Measurements from ENCODE around the gene MORC4. TPM values are rescaled to one million over a fixed set of nuclear protein-coding genes. Genes with fewer than 3 reads are reported as not detected.
"Not testable (repeated sequence)": the region's sequence is repeated elsewhere in the genome, so short reads cannot be mapped to it uniquely, and the experiment has no call there.

MORC4 gene
- total and polyA plus RNA-seq, 2 donors from 2014 or later = 8.2 to 12.6 TPM

DNA sequence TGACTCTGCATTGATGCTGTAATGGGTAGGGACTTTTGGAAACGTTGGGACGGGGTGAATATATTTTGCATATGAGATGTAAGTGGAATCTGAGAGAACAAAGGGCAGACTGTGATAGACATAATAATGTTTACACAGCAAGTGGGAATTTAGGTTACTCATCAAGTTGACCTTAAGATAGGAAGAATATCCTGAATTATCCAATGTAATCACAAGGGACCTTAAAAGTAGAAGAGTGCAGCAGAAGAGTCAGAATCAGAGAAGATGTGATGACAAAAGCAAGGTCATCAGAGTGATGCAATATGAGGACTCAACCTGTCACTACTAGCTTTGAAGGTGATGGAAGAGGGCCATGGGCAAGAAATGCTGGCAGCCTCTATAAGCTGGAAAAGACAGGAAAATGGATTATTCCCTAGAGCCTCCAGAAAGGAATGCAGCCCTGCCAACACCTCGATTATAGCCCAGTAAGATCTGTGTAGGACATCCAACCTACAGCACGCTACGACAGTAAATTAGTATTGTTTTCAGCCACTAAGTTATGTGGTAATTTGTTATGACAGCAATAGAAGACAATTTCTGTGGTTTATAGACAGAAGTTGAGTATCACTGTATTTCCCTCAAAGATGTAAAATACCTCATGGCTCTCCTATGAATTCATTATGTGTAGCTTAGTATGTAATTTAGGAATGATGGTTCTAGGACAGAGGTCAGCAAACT lies 26.4 kb downstream of the MORC4 start:
- DNase-seq (no peak), FAIRE-seq (no peak)
- Histone ChIP-seq H3K4me3 (ENCODE audit: low read length in 3 of 3) (no peak overlapping the region), H3K4me1 (ENCODE audit: control insufficient read depth in 2 of 3, insufficient read depth in 2 of 3, low read depth in 1 of 3, low read length in 3 of 3) (no peaks in the 10 kb centered on the region), H3K9me3 (ENCODE audit: control insufficient read depth in 2 of 3, insufficient read depth in 1 of 3, low read length in 3 of 3) (no peaks in the 10 kb centered on the region), H3K27ac (ENCODE audit: low read depth in 2 of 2, low read length in 2 of 2) (no peak overlapping the region), H3K36me3 (ENCODE audit: control insufficient read depth in 2 of 3, insufficient read depth in 3 of 3, low read length in 3 of 3) (no peaks in the 10 kb centered on the region), H3K27me3 (ENCODE audit: control insufficient read depth, insufficient read depth, low read length) (no peaks in the 10 kb centered on the region), H3K9ac (ENCODE audit: low read length in 3 of 3) (no peak overlapping the region)
- TF ChIP-seq, protein P1, sequence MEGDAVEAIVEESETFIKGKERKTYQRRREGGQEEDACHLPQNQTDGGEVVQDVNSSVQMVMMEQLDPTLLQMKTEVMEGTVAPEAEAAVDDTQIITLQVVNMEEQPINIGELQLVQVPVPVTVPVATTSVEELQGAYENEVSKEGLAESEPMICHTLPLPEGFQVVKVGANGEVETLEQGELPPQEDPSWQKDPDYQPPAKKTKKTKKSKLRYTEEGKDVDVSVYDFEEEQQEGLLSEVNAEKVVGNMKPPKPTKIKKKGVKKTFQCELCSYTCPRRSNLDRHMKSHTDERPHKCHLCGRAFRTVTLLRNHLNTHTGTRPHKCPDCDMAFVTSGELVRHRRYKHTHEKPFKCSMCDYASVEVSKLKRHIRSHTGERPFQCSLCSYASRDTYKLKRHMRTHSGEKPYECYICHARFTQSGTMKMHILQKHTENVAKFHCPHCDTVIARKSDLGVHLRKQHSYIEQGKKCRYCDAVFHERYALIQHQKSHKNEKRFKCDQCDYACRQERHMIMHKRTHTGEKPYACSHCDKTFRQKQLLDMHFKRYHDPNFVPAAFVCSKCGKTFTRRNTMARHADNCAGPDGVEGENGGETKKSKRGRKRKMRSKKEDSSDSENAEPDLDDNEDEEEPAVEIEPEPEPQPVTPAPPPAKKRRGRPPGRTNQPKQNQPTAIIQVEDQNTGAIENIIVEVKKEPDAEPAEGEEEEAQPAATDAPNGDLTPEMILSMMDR (IDR thresholded peaks at IDR 0.05; ENCODE audit: borderline replicate concordance, extremely low read depth, insufficient read depth) = no peak
- intact Hi-C loops (cut with DNase I) = no loop called here

DNA sequence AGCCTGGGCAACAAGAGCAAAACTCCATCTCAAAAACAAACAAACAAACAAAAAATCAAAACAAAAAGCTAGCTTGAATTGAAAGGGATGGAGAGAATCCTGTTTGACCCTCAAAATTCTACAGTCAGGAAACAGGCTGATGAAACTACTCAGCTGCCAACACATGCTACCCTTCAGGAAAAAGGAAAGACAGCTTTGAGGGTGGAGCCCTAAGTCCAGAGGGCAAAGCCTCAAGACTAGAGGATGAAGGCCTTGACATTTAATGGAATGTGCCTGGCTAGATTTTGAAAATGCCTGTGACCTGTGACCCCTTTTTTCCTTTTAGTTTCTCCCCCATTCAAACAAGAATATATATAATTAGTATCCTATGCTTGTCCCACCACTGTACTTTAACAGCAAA lies 27.1 kb downstream of the MORC4 start:
- Histone ChIP-seq H3K4me3 (ENCODE audit: low read length in 3 of 3) (no peak overlapping the region), H3K9me3 (ENCODE audit: control insufficient read depth in 2 of 3, insufficient read depth in 1 of 3, low read length in 3 of 3) (no peaks in the 10 kb centered on the region), H3K36me3 (ENCODE audit: control insufficient read depth in 2 of 3, insufficient read depth in 3 of 3, low read length in 3 of 3) (no peaks in the 10 kb centered on the region), H3K9ac (ENCODE audit: low read length in 3 of 3) (no peak overlapping the region), H3K27ac (ENCODE audit: low read depth in 2 of 2, low read length in 2 of 2) (no peak overlapping the region), H3K27me3 (ENCODE audit: control insufficient read depth, insufficient read depth, low read length) (no peaks in the 10 kb centered on the region), H3K4me1 (ENCODE audit: control insufficient read depth in 2 of 3, insufficient read depth in 2 of 3, low read depth in 1 of 3, low read length in 3 of 3) (no peaks in the 10 kb centered on the region)
- intact Hi-C loops (cut with DNase I) = no loop called here
- TF ChIP-seq, protein P1 (IDR thresholded peaks at IDR 0.05; ENCODE audit: borderline replicate concordance, extremely low read depth, insufficient read depth) = no peak
- no peak for DNase-seq
- no peak for FAIRE-seq

DNA sequence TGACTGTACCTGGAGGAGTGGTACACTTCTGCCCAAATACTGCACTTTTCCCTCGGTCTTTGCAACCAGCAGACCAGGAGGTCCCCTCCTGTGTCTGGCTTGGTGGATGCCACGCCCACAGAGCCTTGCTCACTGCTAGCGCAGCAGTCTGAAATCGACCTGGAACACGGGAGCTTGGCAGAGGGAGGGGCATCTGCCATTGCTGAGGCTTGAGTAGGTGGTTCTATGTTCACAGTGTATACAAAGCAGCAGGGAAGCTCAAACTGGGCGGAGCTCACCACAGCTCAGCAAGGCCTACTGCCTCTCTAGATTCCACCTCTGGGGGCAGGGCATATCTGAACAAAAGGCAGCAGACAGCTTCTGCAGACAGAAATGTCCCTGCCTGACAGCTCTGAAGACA lies 33.5 kb downstream of the MORC4 start:
- FAIRE-seq = not testable (repeated sequence)

DNA sequence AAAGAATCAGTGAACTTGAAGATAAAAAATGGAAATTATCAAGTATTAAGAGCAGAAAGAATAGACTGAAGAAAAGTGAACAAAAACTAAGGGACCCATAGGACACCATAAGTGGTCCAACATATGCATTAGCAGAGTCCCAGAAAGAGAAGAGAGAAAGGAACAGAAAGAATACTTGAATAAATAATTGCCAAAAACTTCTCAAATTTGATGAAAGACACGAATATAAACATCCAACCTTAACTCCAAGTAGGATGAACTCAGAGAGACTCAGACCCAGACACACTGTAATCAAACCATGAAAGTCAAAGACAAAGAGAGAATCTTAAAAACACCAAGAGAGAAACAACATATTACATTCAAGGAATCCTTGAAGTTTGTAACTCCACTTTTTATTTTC lies 35.7 kb downstream of the MORC4 start:
- FAIRE-seq = no peak
- H3K9ac ChIP-seq (ENCODE audit: low read length in 3 of 3) = no peak overlapping the region
- H3K4me1 ChIP-seq (ENCODE audit: control insufficient read depth in 2 of 3, insufficient read depth in 2 of 3, low read depth in 1 of 3, low read length in 3 of 3) = no peaks in the 10 kb centered on the region
- TF ChIP-seq, protein P1 (IDR thresholded peaks at IDR 0.05; ENCODE audit: borderline replicate concordance, extremely low read depth, insufficient read depth) = no peak
- H3K36me3 ChIP-seq (ENCODE audit: control insufficient read depth in 2 of 3, insufficient read depth in 3 of 3, low read length in 3 of 3) = peaks cover 0 to 3% (median 0%) of the 10 kb centered on the region in 3 donors
- H3K27ac ChIP-seq (ENCODE audit: low read depth in 2 of 2, low read length in 2 of 2) = no peak overlapping the region
- H3K4me3 ChIP-seq (ENCODE audit: low read length in 3 of 3) = no peak overlapping the region
- H3K9me3 ChIP-seq (ENCODE audit: control insufficient read depth in 2 of 3, insufficient read depth in 1 of 3, low read length in 3 of 3) = no peaks in the 10 kb centered on the region
- intact Hi-C loops (cut with DNase I) = no loop called here
- H3K27me3 ChIP-seq (ENCODE audit: control insufficient read depth, insufficient read depth, low read length) = no peaks in the 10 kb centered on the region
- DNase-seq = no peak

More for the DNA sequence above, 33.5 kb downstream of the MORC4 start:
- H3K9me3 ChIP-seq (ENCODE audit: control insufficient read depth in 2 of 3, insufficient read depth in 1 of 3, low read length in 3 of 3); intact Hi-C loops (cut with DNase I); H3K36me3 ChIP-seq (ENCODE audit: control insufficient read depth in 2 of 3, insufficient read depth in 3 of 3, low read length in 3 of 3); H3K27ac ChIP-seq (ENCODE audit: low read depth in 2 of 2, low read length in 2 of 2); H3K9ac ChIP-seq (ENCODE audit: low read length in 3 of 3); H3K4me1 ChIP-seq (ENCODE audit: control insufficient read depth in 2 of 3, insufficient read depth in 2 of 3, low read depth in 1 of 3, low read length in 3 of 3); H3K4me3 ChIP-seq (ENCODE audit: low read length in 3 of 3); DNase-seq; H3K27me3 ChIP-seq (ENCODE audit: control insufficient read depth, insufficient read depth, low read length): not testable (repeated sequence)
